ENCODE data around the gene PRKCA.

- TF ChIP-seq CTCF (conservative IDR thresholded peaks at IDR 0.05; ENCODE audit: low read length), result no peak
- TF ChIP-seq EZH2phosphoT487 (IDR thresholded peaks at IDR 0.05; ENCODE audit: borderline replicate concordance), result no peak
Observed at GRCh38 chr17:66395961-66396360, 93.5 kb downstream of the PRKCA start.
